ENCODE results near the gene ZNF775. TPM values are rescaled to one million over a fixed set of nuclear protein-coding genes. Genes with fewer than 3 reads are reported as not detected.

Gene ZNF775
- total RNA-seq, 1 experiment from 2014 or later = 3.7 TPM

- no peak overlapping the region for H2AFZ ChIP-seq (ENCODE audit: low read length)
- no TSS peak for BruUV-seq (replicated peaks)
- H4K20me1 ChIP-seq (ENCODE audit: low read length) = no peaks in the 10 kb centered on the region
- no peak for TF ChIP-seq EZH2phosphoT487 (IDR thresholded peaks at IDR 0.05; ENCODE audit: borderline replicate concordance, low read length)
- TF ChIP-seq EZH2 (IDR thresholded peaks at IDR 0.05; ENCODE audit: low read length, unreplicated experiment) = no peak
- no peak for TF ChIP-seq CTCF (conservative IDR thresholded peaks at IDR 0.05; ENCODE audit: low read depth, low read length)
- H3K36me3 ChIP-seq (ENCODE audit: low read depth, low read length) = no peaks in the 10 kb centered on the region
- ATAC-seq = no peak
- POLR2A ChIA-PET (ENCODE audit: unreplicated experiment) = no interaction called here
- no peaks in the 10 kb centered on the region for H3K27me3 ChIP-seq (ENCODE audit: low read length)
- H3K4me1 ChIP-seq (ENCODE audit: insufficient read depth, low read length) = peaks cover 14% of the 10 kb centered on the region
- no peaks in the 10 kb centered on the region for H3K9me3 ChIP-seq (ENCODE audit: low read length)
- no peak overlapping the region for H3K9ac ChIP-seq (ENCODE audit: low read length)
- peaks cover 5% of the 10 kb centered on the region for H3F3A ChIP-seq (ENCODE audit: low read length, unreplicated experiment)
- H3K9me2 ChIP-seq (replicated peaks; ENCODE audit: low read length) = no peaks in the 10 kb centered on the region
- no peak for DNase-seq
- no peak overlapping the region for H3K4me2 ChIP-seq (ENCODE audit: low read length)
- no peak overlapping the region for H3K4me3 ChIP-seq (ENCODE audit: low read length)
- H3K79me2 ChIP-seq (ENCODE audit: low read length) = peaks cover 16% of the 10 kb centered on the region; the same call in 1 of the 2 replicates
- no peak overlapping the region for H3K27ac ChIP-seq (ENCODE audit: low read length)
- CTCF ChIA-PET = interaction anchor here (0.6 kb wide), 1 partner anchor 21 kb away, joined by 3 read pairs; no protein-coding TSS in a partner anchor
- intact Hi-C loops (cut with micrococcal nuclease) = loop anchor here (5.0 kb wide), 1 partner anchor 55 kb away; the partner anchor contains the start of genes ACTR3C and LRRC61
Observed at GRCh38 chr7:150377196-150377595, 1.9 kb upstream of the ZNF775 start.

DNA sequence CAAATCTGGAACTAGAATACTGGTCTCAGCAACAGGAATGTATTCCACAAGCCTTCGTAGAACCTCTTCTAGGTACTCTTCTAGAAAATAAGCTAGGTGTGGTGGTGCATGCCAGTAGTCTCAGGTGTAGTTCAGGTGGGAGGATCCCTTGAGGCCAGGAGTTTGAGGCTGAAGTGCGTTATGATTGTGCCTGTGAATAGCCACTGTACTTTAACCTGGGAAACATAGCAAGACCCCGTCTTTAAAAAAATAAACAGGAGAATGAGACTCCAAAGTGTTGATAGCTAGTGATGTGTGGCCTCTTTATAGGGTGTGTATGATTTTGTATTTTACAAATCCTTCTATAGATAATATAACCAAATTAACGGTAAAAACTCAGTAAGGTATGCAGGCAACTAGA, 1.5 kb upstream of the ZNF775 start:
- no peaks in the 10 kb centered on the region for H3K36me3 ChIP-seq (ENCODE audit: low read depth, low read length)
- no peaks in the 10 kb centered on the region for H4K20me1 ChIP-seq (ENCODE audit: low read length)
- ATAC-seq (no peak), DNase-seq (no peak)
- no peak overlapping the region for H3K9ac ChIP-seq (ENCODE audit: low read length)
- H3K4me1 ChIP-seq (ENCODE audit: insufficient read depth, low read length) = peaks cover 16% of the 10 kb centered on the region
- intact Hi-C loops (cut with micrococcal nuclease) = loop anchor here (1.0 to 5.0 kb wide), 3 partner anchors 8 to 55 kb away; partner anchors contain the start of genes ACTR3C and LRRC61
- H2AFZ ChIP-seq (ENCODE audit: low read length) = no peak overlapping the region
- H3K4me2 ChIP-seq (ENCODE audit: low read length) = no peak overlapping the region
- peaks cover 12% of the 10 kb centered on the region; the same call in 1 of the 2 replicates for H3K79me2 ChIP-seq (ENCODE audit: low read length)
- ChIA-PET POLR2A (ENCODE audit: unreplicated experiment) (no interaction called here), CTCF (interaction anchor here (0.6 kb wide), 1 partner anchor 21 kb away, joined by 3 read pairs; no protein-coding TSS in a partner anchor)
- no peak overlapping the region for H3K27ac ChIP-seq (ENCODE audit: low read length)
- no peak overlapping the region for H3K4me3 ChIP-seq (ENCODE audit: low read length)
- peaks cover 5% of the 10 kb centered on the region for H3F3A ChIP-seq (ENCODE audit: low read length, unreplicated experiment)
- TF ChIP-seq EZH2 (IDR thresholded peaks at IDR 0.05; ENCODE audit: low read length, unreplicated experiment) (no peak), CTCF (conservative IDR thresholded peaks at IDR 0.05; ENCODE audit: low read depth, low read length) (no peak), EZH2phosphoT487 (IDR thresholded peaks at IDR 0.05; ENCODE audit: borderline replicate concordance, low read length) (no peak)
- H3K9me3 ChIP-seq (ENCODE audit: low read length) = no peaks in the 10 kb centered on the region
- no peaks in the 10 kb centered on the region for H3K9me2 ChIP-seq (replicated peaks; ENCODE audit: low read length)
- no TSS peak for BruUV-seq (replicated peaks)
- no peaks in the 10 kb centered on the region for H3K27me3 ChIP-seq (ENCODE audit: low read length)

DNA sequence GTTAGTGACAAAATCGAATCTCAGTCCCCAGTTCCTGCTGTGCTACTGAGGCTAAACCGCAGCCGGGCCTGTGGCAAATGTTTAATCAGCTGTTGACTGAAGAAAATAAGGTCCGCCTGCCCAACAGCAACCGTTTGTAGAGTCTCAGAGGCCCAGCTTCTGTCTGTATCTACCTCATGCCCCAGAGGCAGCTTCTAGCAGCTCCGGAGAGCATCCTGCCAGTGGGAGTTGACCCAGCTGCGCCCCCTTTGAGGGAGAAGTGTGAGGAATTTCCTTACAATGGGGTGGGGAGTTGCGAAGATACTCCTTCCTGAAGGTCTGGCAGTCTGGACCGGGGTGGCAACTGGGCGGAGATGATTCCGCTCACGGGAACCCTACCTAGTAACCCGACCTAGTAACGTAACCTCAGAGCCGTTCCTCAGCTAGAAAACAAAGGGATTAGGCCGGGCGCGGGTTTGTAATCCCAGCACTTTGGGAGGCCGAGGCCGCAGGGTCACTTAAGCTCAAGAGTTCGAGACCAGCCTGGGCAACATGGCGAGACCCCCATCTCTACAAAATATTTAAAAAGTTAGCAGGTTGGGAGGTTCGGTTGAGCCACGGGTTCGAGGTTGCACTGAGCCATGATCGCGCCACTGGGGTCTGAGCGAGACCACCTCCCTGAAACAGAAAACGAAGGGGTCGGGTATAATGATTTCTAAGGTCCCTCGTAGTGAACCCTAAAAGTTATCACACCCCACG, 846 bp upstream of the ZNF775 start:
- DNase-seq (peak; percentile 54), ATAC-seq (peak; percentile 41)
- H2AFZ ChIP-seq (ENCODE audit: low read length) = peak overlapping the region; percentile 81
- H3K9me2 ChIP-seq (replicated peaks; ENCODE audit: low read length) = no peaks in the 10 kb centered on the region
- H3K79me2 ChIP-seq (ENCODE audit: low read length) = 0 out of 2 replicates have a peak, but pooled peaks cover 6% of the 10 kb centered on the region
- peak overlapping the region; percentile 91 for H3K4me2 ChIP-seq (ENCODE audit: low read length)
- H3K9ac ChIP-seq (ENCODE audit: low read length) = peak overlapping the region; percentile 87
- TSS peak; percentile 94 for BruUV-seq (replicated peaks)
- peak overlapping the region; percentile 49 for H3K27ac ChIP-seq (ENCODE audit: low read length)
- peaks cover 5% of the 10 kb centered on the region for H3F3A ChIP-seq (ENCODE audit: low read length, unreplicated experiment)
- CTCF ChIA-PET = no interaction called here
- no peaks in the 10 kb centered on the region for H3K36me3 ChIP-seq (ENCODE audit: low read depth, low read length)
- TF ChIP-seq EZH2phosphoT487 (IDR thresholded peaks at IDR 0.05; ENCODE audit: borderline replicate concordance, low read length) = no peak
- TF ChIP-seq EZH2 (IDR thresholded peaks at IDR 0.05; ENCODE audit: low read length, unreplicated experiment) = no peak
- TF ChIP-seq CTCF (conservative IDR thresholded peaks at IDR 0.05; ENCODE audit: low read depth, low read length) = peak; percentile 30; the same call in 1 of the 2 replicates
- intact Hi-C loops (cut with micrococcal nuclease) = loop anchor here (1.0 to 5.0 kb wide), 3 partner anchors 9 to 56 kb away; partner anchors contain the start of genes ACTR3C and LRRC61
- POLR2A ChIA-PET (ENCODE audit: unreplicated experiment) = no interaction called here
- H3K9me3 ChIP-seq (ENCODE audit: low read length) = no peaks in the 10 kb centered on the region
- H3K4me3 ChIP-seq (ENCODE audit: low read length) = peak overlapping the region; percentile 89
- peaks cover 18% of the 10 kb centered on the region for H3K4me1 ChIP-seq (ENCODE audit: insufficient read depth, low read length)
- no peaks in the 10 kb centered on the region for H4K20me1 ChIP-seq (ENCODE audit: low read length)
- no peaks in the 10 kb centered on the region for H3K27me3 ChIP-seq (ENCODE audit: low read length)
